ACHN (cell line): ENCODE data around the gene TBCCD1.
"Not testable (repeated sequence)": the region's sequence is repeated elsewhere in the genome, so short reads cannot be mapped to it uniquely, and the experiment has no call there.

Source experiments
- DNase-seq: peaks from one replicate; pipeline ENCODE4 v3.0.0-alpha.2; 2015
- in situ Hi-C: cut with HindIII; loops from 2 replicates; pipeline ENCODE4 v1.10.0; 2017; ENCODE audit warnings: low sequenced_read_pairs, low pct_ligation_motif_present, low pct_unique_long_range_greater_than_20kb

The TBCCD1 gene

DNA sequence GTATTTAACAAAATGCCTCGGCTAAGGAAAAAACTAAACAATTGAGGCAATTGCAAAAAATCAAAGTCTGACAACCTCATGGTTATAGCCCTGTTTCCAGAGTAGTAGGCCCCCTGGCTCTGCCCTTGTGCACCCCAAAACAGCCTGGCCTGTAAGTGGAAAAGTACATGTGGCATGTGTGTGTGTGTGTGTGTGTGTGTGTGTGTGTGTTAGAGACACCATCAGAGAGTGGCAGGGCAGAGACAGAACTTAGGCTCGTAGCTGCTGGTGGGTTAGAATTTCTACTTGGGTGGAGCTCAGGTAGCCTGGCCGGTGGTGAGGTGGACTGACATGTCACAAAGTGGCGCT, 31.6 kb upstream of the TBCCD1 start:
- DNase-seq: no peak
- in situ Hi-C loops: no loop called here

DNA sequence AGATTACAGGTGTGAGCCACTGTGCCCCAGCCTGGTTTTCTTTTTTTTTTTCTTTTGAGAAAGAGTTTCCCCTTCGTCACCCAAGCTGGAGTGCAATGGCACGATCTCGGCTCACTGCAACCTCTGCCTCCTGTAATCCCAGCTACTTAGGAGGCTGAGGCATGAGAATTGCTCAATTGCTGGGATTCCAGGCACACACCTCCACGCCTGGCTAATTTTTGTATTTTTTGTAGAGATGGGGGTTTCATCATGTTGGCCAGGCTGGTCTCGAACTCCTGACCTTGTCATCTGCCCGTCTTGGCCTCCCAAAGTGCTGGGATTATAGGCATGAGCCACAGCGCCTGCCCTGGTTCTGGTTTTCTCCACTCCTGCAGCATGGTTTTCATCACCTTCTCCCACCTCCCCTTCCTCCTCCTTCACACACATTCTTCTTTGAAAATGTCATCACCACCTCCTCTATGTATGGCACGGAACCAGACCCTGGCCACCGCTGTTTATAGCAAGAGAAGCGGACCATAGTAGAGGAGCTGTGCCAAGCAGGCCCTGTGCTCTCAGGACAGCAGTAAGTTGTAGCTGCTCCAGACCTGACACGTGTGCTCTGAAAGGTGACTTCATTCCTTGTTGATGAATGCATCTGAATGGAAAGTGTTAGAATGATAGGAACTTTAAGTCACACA, 31.1 kb upstream of the TBCCD1 start:
- DNase-seq: peak; percentile 78

DNA sequence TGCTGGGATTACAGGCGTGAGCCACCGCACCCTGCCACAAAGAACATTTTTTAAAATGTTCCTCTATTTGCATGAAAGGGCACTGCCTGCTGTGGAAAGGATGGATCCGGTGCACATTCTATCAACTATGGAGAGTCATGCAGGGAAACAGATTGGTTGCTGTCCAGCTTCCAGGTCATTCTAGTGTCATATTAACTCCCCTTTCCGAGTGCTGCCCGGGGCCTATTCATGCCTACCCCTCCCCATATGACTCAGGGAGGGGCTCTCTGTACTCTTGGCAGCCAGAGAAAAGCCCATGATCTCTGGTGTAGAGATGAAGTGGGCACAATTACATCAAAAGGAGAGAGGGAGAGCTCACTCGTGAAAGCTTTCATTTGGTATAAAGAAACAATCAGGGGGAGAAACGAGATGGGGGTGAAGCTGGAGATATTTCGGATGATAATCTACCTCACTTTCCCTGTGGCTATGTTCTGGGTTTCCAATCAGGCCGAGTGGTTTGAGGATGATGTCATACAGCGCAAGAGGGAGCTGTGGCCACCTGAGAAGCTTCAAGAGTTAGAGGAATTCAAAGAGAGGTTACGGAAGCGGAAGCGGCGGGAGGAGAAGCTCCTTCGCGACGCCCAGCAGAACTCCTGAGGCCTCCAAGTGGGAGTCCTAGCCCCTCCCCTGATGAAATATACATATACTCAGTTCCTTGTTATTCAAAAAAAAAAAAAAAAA, 29.6 kb upstream of the TBCCD1 start:
- in situ Hi-C loops: no loop called here
- peak; percentile 75 for DNase-seq

More for the DNA sequence above, 31.1 kb upstream of the TBCCD1 start:
- in situ Hi-C loops: no loop called here

DNA sequence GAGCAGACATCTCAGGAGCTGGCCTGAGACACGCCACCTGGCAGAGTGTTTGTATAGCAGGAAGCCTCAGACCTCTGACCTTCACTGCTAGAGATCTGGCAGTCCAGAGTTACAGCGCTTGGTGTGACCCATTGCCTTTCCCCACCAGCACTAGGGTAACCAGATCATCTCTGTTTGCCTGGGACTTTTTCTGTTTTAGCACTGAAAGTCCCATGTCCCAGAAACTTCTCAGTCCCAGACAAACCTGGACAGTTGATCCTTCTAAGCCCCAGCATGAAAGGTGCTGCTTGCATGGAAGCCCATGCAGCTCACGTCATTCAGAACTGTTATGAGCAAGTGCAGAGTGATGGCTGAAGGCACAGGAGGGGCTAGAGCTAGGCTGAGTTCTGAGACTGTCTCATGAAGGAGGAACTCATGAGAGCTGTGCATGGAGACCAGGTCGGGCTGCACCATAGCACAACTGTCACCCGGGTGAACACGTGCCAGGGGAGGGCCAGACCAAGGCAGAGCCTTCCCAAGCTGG, 27.5 kb upstream of the TBCCD1 start:
- DNase-seq: no peak
- in situ Hi-C loops: no loop called here

DNA sequence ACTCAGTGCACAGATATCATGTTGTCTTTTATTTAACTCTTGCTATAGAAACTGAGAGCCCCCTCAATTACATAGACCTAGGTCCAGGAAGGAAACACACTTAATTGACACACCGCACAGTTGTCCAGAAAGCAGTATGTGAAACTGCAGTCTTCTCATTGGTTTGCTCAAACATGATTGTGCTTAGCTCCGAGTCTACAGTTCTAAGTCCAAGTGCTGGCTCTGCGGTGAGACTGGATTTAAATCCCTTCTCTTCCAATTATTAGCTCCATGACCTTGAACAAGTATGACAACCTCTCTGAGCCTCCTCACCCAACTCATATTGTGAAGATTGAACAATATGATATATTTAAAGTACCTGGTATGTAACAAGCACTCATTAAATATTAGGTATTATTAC, 26.7 kb upstream of the TBCCD1 start:
- no peak for DNase-seq

DNA sequence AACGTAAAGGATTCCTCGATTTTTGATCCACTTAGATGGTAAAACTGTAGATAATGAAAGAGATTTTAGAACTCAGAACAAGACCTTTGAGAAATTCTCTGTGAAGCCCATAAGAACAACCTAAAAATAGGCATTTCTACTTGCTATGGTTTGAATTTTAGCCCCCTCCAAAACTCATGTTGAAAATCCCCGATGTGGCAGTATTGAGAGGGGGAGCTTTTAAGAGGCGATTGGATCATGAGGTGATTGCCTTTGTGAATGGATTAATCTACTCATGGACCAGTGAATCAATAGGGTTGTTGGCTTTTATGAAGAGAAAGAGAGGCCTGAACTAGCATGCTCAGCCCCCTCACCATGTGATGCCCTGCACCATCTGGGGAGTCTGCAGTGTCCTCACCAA, 25.5 kb upstream of the TBCCD1 start:
- in situ Hi-C loops: no loop called here

More for the DNA sequence above, 26.7 kb upstream of the TBCCD1 start:
- in situ Hi-C loops: no loop called here

DNA sequence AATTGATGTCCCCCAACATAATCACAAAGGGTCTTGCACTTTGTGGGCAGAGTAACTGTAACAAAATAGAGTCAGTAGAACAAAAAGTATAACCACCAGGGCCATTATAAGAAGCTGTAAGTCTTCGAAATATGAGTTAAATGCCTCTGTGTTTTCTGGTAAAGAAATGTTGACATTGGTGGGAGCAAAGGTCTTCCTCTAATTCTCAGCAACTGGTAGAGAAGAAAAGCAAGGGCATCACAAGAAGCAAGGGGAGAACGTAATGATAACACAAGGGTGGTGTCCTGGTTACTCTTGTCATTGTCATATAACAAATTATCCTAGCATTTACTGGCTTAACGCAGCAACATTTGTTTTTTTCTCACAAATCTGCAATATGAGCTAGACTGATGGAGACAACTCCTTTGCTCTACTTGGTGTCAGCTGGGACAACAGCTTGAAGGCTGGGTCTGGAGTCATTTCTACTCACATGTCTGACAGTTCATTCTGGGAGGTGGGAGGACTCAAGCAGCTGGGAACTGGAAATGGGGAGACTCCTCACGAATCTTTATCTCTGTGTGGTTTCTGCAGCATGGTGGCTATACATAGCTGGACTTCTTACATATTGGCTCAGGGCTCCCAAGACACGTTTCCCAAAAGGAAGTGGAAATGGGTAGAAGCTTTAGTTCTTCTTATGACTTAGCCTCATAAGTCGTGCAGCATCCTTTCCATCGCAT, 23.6 kb upstream of the TBCCD1 start:
- in situ Hi-C loops: no loop called here
- no peak for DNase-seq

More for the DNA sequence above, 25.5 kb upstream of the TBCCD1 start:
- no peak for DNase-seq

DNA sequence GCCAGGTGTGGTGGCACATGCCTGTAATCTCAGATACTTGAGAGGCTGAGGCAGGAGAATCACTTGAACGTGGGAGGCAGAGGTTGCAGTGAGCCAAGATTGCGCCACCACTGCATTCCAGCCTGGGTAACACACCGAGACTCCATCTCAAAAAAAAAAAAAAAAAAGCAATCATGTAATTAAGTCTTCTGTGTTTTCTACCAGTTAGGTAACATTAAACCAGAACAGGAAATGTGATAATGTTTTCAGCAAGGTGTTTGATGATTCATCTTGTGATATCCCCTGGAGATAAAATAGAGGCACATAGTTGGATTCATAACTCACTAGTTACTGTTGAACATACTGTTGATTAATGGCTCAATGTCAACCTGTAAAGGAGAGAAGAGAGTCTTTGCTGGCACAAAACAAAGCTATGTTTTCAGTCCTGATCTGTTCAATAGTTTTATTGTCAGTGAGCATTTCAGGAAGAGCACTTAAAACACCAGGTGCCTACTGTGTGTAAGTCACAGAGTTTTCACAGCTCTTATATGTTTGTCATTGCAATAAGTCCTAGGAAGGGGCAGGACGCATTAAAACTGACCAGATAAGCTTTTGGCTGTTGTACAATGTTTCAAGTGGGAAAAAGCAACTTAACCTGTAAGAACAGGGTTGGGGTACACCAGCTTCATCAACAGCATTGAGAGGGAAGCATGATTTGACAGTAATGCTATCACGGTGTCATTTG, 22.9 kb upstream of the TBCCD1 start:
- no peak for DNase-seq
- in situ Hi-C loops: no loop called here

DNA sequence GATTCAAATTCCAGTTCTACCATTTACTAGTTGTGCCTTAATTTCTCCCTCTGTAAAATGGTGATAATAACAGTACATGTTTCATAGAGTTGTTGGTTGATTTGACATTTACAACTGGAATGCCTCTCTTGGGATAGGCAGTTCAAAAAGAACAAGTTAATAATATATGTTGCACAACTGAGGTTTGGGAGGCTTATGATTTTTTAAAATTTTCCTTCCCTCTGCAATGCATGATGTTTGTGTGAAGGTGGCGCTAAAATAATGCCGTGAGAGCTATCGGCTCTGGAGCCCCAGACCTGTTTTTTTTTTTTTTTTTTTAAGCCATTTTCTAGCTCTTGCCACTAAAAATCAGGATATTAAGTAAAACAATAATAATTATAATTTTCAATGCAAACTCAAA, 22.0 kb upstream of the TBCCD1 start:
- in situ Hi-C loops: no loop called here
- DNase-seq: peak; percentile 60

DNA sequence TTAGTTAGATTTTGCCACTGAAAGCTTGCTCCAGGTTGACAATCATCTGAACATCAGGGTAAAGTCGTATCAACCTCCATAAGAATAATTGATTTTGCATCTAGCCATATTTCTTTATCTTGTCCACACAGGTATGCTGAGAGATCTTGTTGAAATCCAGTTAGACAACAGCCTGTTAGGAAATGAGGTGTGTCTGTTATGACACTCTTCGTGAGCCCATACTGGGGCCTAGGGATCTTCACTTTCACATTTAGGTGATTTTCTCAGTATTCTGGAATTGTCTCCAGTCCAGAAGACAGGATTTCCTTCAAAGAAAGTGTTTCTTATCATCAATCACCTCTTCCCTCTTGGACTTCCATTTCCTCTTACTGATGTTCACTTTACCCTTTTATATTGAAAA, 21.5 kb upstream of the TBCCD1 start:
- no peak for DNase-seq
- in situ Hi-C loops: no loop called here

DNA sequence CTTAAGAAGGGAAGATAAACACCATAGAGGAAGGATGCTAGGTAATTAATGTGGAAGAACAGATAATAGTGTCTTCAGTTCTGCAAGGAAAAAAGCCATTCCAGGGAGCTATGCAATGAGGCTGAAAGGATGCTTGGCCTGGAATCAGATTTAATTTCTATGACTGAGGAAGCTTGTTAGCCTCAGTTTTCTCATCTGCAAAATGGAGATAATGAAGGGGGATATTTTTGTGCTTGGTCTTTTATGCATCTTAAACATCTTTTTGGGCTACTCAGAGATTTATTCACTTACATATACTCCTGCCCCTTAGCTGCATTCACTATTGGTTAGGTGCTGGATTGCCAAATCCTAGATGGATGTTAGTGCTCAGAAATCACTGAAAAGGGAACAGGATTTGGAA, 20.0 kb upstream of the TBCCD1 start:
- DNase-seq: no peak
- in situ Hi-C loops: no loop called here

DNA sequence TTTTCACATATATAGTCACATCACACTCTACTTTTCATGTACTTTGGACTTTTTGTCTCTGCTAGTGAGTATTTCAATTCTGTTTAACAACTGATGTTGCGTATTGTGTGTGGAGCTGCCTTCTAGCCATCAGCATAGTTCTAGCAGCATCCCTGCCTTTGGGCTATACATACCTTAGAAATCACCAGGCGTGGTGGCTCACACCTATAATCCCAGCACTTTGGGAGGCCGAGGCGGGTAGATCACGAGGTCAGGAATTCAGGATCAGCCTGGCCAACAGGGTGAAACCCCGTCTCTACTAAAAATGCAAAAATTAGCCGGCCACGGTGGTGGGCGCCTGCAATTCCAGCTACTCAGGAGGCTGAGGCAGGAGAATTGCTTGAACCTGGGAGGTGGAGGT, 19.1 kb upstream of the TBCCD1 start:
- DNase-seq, in situ Hi-C loops: not testable (repeated sequence)

DNA sequence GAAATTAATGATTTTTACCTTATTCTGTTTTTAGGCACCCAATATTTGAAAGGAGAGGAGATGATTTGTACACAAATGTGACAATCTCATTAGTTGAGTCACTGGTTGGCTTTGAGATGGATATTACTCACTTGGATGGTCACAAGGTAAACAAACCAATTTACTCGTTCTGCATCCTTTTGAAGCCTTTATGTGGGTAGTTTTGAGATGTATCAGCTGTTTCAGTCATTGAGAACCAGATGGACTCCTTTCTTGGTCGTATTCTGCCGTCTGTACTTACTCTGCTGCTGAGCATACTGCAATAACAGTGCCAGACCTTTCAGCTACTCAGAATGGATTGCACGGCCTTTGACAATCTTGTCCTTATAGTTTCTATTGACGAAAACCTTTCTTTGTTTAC, 16.7 kb upstream of the TBCCD1 start:
- DNase-seq: no peak
- in situ Hi-C loops: no loop called here

DNA sequence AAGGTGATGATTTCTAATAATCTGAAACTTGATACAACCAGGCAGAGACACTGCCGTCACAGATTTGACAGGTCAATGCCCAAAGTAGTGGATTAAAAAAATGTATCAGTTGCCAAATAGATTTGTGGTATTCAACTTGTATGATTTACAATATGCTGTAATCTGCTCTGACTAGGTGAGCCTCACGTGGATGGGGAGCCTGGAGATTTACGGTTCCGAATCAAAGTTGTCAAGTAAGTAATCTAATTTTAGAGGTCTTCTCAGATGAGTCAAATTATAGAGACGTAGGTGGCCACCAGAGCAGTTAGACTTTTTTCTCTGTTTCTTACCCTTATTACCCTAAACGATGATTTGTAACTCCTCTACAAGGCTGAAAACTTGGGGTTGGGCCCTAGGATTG, 15.4 kb upstream of the TBCCD1 start:
- no peak for DNase-seq
- in situ Hi-C loops: no loop called here

DNA sequence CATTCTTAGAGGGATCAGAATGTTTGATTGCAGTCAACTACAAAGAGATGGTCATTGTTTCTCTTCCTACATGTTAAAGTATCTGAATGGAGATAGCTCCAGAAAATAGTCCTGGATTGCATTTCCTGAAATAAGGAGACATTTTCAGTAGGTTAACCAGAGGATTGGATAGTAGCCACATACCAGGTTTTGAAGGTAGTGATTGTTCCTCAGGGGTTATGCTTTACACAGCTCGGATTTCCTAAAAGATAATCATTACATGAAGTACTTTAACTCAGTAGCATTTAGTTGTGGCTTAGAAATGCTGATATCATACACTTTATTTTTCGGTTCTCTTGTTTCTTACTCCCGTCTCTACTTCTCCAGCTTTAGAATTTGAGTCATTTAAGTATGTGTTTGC, 13.6 kb upstream of the TBCCD1 start:
- DNase-seq: no peak
- in situ Hi-C loops: no loop called here

DNA sequence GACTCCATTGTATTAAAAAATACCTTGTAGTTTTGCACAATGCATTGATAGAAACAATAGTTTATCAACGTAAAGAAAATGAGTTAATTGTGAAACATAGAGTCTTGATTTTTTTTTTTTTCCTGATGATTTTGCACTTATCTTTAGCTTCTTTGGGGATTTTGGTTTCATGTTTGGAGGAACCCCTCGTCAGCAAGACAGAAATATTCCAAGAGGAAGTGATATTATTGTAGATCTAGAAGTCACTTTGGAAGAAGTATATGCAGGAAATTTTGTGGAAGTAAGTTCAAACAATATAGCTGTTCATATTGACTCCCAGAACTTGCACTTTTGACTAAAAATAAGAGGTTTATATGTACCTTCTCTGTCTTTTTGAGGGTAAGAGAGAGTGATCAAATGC, 10.4 kb upstream of the TBCCD1 start:
- in situ Hi-C loops: no loop called here
- DNase-seq: no peak

DNA sequence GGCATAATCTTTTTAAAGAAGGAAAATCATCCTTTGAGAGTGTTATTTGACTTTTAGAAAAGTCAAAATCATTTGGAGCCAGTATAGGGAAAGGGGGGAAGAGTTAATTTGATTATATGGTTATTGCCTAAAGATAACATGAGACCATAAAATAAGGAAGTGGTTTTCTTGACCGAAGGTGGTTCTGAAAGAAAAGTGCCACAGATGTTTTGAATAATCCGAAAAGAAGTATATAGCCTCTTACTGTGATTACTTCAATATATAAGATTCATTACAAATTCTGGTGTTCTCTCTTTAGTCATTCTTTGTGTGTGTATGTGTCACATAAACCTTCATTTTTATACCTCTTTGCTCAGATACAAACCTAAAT, 4.5 kb upstream of the TBCCD1 start:
- in situ Hi-C loops: no loop called here

DNA sequence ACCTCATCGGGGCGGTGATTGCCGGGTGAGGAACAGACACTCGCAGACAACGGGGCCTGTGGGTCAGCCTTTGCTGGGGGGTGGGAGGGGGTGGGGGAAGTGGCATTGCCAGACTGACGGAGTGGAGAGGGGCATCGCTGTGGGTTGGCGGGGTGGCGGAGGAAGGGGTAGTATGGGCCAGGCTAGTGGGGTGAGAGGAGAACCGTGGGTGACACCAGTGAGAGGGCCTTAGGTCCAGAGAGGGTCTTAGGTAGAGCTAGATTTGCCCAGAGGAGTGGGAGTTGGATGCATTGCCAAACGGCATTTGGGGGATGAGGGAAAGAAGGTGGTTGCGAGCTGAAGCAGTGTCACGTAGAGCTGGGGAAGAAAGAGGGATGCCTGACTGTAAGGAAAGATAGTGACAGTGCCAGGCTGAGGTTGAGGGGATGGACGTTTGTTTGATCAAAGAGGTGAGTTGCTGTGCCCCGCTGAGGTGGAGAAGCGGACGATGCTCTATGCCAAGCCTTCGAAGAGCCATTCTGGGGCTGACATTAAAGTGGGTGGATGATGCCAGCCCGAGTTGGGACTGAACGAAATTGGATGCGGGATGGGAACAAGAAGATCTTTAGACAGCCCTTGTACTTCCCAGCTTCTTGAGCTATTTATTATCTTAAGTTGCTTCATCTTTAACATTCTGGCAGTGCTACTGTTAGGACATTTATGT, 4.0 kb upstream of the TBCCD1 start:
- no peak for DNase-seq
- in situ Hi-C loops: no loop called here

More for the DNA sequence above, 4.5 kb upstream of the TBCCD1 start:
- DNase-seq: no peak
